GM18505 (cell line): ENCODE measurements around the gene DPPA4.
"Not testable (repeated sequence)": the region's sequence is repeated elsewhere in the genome, so short reads cannot be mapped to it uniquely, and the experiment has no call there.

ENCODE experiments used
- ATAC-seq: cut with Tn5 transposase; IDR thresholded peaks from one replicate; pipeline ENCODE4 v1.9.1; 2021; ENCODE audit not compliant: unreplicated experiment
- POLR2A ChIP-seq: IDR thresholded peaks from 4 replicates; pipeline ENCODE4 v1.6.1; 2011; ENCODE audit warnings: borderline replicate concordance; ENCODE audit not compliant: insufficient read depth, insufficient read length; ENCODE audit errors: extremely low read depth

Gene DPPA4, protein sequence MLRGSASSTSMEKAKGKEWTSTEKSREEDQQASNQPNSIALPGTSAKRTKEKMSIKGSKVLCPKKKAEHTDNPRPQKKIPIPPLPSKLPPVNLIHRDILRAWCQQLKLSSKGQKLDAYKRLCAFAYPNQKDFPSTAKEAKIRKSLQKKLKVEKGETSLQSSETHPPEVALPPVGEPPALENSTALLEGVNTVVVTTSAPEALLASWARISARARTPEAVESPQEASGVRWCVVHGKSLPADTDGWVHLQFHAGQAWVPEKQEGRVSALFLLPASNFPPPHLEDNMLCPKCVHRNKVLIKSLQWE

DNA sequence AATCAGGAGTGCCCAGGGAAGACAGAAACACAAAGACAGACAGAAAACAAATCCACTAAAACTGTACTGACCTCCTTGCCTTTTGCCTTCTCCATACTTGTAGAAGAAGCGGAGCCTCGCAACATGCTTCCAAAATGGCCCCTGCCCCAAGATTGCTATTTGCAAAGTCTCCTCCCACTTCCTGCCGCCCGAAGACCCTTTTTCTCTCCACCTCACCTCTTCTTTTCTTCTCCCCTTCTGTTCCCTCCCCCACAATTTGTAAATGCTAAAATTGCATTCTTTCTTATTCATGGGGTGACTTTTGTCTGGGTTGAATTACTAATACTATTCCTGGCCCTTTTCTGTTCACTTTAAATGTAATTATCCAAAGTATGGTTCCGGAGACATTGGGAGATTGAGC, at the start of gene DPPA4:
Gene DPPA4, minus strand, starts transcription at position 154 of the 400 bp plus-strand sequence. Its CDS starts 29 bp downstream, at position 125.
- no peak for TF ChIP-seq POLR2A
- ATAC-seq: no peak

DNA sequence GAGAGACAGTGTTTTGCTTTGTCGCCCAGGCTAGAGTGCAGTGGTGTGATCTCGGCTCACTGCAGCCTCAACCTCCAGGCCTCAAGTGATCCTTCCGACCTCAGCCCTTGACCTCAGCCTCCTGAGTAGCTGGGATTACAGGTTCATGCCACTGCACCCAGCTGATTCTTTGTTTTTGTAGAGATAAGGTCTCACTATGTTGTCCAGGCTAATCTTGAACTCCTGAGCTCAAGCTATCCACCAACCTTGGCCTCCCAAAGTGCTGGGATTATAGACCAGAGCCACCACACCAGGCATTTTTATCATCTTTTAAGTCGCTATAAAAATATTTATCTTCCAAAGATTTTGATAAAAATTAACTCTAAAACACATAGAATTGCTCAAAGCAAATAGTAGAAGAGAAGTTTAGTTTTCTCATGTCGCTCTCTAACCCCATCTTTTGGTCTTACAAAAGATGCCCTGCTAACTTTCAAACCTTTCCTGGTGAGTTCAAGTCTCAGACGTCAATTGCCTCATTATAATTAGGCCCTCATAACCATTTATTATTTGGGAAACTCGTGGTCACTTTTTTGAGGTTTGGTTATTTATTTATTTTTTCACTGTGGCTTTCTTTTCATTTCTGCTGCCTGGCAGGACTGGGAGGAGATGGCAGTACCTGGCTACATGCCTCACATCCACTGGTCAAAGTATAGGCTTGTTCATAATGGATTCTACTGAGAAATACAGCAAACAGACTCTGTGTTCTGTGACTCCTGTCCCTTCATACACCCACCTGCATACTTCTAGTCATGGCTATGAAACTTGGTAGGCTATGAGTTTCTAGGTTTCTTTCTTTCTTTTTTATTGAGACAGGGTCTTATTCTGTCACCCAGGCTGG, 48.3 kb upstream of the DPPA4 start:
- TF ChIP-seq POLR2A: no peak
- ATAC-seq: no peak

DNA sequence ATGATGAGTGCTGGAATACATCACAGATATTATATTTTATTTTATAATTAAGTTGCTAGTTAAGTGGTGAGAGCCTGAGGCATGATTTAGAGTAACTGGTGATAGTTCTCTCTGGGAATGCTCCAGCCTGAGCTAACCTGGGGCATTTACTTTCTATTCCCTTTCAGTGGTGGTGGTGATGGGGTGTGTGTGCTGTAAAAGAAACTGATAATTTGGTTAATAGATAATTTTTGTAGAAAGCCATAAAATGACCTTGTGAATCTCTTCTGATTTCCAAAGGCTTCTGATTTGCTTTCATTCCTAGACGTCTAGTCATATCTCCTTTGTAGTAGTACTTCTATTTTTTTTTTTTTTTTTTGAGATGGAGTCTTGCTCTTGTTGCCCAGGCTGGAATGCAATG, 46.8 kb upstream of the DPPA4 start:
- no peak for ATAC-seq
- TF ChIP-seq POLR2A: no peak

DNA sequence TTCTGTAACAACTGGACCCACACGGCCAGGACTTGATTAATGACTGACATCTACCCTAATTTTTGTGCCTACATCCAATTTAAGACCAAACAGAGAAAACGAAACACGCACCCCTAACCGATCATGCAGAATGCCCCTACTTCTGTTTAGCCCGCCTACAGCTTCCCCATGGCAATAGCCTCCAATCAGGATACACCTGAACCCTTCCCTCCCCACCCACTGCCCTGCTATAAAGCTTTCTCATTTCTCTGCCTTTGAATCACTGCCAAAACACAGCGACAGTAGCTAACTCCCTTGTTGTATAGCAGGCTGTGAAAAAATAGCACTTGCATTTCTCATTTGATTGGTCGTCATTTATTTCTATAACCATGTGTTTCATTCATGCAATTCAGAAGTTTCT, 45.2 kb upstream of the DPPA4 start:
- TF ChIP-seq POLR2A: no peak
- no peak for ATAC-seq

DNA sequence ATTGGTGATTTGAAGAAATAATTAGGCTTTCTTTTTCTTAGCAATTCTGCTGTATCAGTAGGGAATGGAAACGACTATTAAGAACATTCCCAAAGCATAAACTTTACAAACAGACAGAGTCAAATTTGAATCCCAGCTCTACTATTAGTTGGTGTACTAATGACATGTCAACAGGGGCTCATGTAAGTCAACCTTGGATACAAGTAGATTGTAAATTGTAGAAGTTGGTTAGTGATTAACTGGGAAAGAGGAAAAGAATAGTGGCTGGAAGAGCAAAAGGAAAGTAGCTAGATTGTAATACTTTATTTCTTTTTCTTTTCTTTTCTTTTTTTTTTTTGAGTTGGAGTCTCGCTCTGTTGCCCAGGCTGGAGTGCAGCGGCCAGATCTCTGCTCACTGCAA, 38.6 kb upstream of the DPPA4 start:
- TF ChIP-seq POLR2A: no peak
- no peak for ATAC-seq

DNA sequence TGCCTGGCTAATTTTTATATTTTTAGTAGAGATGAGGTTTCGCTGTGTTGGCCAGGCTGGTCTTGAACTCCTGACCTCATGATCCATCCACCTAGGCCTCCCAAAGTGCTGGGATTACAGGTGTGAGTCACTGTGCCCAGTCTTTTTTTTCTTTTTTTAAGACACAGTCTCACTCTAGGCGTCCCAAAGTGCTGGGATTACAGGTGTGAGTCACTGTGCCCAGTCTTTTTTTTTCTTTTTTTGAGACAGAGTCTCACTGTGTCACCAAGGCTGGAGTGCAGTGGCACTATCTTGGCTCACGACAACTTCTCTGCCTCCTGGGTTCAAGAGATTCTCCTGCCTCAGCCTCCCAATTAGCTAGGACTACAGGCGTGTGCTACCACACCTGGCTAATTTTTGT, 37.1 kb upstream of the DPPA4 start:
- ATAC-seq: not testable (repeated sequence)

DNA sequence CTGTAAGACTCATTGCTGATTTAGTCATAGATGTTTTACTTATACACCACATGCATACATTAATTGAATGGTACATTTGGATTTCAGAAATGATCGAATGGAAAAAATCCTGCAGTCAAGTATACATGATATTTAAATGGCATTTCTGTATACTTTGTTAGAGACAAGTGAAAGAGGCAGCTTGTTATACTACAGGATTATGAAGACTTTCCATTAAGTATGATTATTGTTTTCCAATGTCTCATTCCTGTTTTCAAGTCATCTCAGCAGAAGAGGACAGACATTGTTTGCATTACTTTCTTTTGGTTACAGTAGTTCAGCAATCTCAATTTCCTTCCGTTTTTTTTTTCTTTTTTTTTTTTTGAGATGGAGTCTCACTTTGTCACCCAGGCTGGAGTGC, 36.6 kb upstream of the DPPA4 start:
- ATAC-seq: no peak

DNA sequence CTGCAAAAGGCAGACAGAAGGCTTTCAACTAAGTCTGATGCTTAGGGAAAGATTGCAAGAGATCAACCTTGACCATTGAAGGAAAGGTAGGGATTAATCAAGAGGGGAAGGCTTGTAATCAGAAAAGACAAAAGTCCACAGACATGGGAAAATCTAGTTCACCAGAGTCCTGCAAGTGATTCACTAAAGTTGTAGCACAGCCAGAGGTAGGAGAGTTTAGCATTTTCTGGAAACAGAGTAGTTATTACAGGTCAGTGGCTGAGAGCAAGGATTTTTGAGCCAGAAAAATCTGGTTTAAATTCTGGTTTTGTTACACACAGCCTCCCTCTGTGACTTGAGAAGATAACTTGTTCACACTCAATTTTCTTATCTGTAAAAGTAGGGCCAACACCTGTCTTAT, 35.3 kb upstream of the DPPA4 start:
- ATAC-seq: no peak
- TF ChIP-seq POLR2A: no peak

More for the DNA sequence above, 36.6 kb upstream of the DPPA4 start:
- TF ChIP-seq POLR2A: no peak

DNA sequence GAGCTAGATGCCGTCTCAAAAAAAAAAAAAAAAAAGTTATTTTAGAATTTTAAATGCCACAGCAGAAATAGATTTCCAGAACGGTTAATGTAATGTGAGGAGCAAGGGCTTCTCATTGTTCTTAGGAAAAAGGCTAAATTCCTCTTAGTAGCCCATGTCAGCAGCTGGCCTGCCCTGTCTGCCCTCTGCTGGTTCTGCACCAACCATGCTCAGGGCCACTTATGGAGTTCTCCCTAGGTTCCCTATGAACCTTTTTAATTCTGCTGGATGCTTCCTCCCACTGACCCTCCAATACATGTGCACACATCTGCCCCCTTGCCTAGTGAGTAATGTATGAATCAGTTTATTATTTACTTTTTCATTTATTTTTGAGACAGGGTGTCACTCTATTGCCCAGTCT, 32.2 kb upstream of the DPPA4 start:
- TF ChIP-seq POLR2A: no peak
- ATAC-seq: no peak

DNA sequence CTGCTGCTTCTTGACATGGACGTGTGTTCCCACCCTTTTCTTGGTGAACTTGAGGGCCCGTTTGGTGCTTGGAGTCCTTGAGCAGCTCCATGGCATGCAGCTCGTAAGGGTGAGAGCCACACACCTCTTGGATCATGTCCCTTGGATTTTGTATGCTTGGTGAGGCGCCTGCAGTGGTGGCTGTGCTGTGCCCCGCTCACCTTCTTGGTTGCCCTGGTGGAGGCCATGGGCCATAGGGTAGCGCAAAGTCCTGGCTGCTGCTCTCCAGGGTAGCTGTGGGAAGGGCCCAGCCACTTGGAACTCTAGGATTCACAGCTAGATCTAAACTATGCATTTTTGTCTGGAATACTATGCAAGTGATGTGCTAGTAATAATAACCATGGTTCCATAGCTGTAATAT, 26.7 kb upstream of the DPPA4 start:
- no peak for TF ChIP-seq POLR2A

DNA sequence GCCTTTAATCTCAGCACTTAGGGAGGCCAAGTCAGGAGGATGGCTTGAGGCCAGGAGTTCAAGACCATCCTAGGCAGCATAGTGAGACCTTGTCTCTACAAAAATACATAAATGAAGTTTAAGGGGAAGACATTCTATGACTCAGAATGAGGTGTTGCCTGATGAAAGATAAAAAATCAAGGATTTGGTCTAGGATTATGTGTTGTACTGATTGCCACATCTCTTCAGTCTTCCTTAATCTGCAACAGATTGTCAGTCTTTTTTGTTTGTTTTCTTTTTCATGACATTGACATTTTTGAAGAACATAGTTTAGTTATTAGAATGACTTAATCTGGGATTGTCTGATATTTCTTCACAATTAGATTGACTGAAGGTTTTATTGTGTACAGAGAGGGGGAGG, 26.3 kb upstream of the DPPA4 start:
- TF ChIP-seq POLR2A: no peak
- no peak for ATAC-seq

More for the DNA sequence above, 26.7 kb upstream of the DPPA4 start:
- no peak for ATAC-seq

DNA sequence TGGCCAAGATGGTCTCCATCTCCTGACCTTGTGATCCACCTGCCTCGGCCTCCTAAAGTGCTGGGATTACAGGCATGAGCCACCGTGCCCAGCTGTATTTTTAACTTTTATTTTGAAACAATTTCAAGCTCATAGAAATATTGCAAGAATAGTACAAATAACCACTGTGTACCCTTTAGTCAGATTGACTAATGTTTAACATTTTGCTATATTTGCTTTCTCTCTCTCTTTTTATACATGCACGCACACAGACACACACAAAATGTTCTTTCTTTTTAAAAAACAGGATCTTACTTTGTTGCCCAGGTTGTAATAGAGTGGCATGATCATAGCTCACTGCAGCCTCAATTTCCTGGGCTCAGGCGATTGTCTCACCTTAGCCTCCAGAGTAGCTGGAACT, 25.5 kb upstream of the DPPA4 start:
- TF ChIP-seq POLR2A: no peak
- ATAC-seq: no peak

DNA sequence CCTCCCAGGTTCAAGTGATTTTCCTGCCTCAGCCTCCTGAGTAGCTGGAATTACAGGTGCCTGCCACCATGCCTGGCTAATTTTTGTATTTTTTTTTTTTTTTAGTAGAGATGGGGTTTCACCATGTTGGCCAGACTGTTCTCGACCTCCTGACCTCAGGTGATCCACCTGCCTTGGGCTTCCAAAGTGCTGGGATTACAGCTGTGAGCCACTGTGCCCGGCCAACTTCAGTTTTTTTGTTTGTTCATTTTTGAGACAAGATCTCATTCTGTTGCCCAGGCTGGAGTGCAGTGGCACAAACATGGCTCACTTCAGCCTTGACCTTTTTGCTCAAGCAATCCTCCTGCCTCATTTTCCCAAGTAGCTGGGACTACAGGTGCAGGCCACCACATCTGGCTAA, 21.5 kb upstream of the DPPA4 start:
- ATAC-seq: not testable (repeated sequence)

DNA sequence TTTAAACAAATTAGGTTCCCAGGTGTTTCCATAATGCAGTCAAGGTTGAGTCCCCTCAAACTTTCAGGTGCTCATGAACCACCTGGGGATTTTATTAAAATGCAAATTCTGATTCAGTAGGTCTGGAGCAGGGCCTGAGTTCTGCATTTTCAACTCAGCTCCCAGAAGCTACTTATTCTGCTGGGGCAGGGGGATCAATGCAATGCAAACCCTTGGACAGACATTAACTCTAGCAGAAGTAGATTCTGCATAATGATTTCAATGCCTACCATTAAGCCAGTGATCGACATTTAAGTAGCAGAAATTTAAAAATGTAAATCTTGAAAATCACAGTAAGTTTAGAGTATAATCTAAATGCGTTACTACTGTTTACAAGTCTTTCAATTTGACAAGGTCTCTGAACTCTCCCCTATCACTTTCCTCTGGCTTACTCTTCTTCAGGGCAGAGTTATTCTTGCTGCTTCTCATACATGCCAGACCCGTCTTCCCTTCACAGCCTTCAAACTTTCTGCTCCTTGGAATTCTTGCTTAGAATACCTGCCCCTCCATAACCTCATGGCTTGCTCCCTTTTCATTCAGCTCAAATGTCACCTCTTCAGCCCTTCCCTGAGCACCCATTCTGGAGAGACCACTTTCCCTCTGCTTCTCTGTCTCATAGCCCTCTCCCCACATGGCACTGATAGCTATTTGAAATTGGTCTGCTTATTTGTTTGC, 19.3 kb upstream of the DPPA4 start:
- no peak for TF ChIP-seq POLR2A
- no peak for ATAC-seq
